Diencephalon (tissue), 1 donor: Measurements from ENCODE around the gene SALL2. TPM values are rescaled to one million over a fixed set of nuclear protein-coding genes. Genes with fewer than 3 reads are reported as not detected.

Experiments
- total RNA-seq: library from RNA; depleted of rRNA; stranded (reverse); fragments of >200 nt; gene quantifications from one replicate; pipeline ENCODE4 v1.2.3, GENCODE V29; 2014

SALL2 gene
- 30.4 TPM for total RNA-seq

GRCh38 chr14:21525962-21526671 lies at the start of gene SALL2:
SALL2 (minus strand) TSS chr14:21526346; CDS start chr14:21526127, 219 bp downstream.

GRCh38 chr14:21510735-21511657 lies 15.2 kb downstream of the SALL2 start, which contains the start of gene METTL3:
METTL3 (minus strand) TSS chr14:21511340; CDS start chr14:21511223, 117 bp downstream.

GRCh38 chr14:21476925-21477681 lies 49.0 kb downstream of the SALL2 start, which contains the start of the genes RAB2B and TOX4:
RAB2B (minus strand) TSS chr14:21476959; CDS start chr14:21476872, 87 bp downstream.
TOX4 (plus strand) TSS chr14:21477195; CDS start chr14:21477279, 84 bp downstream.

Other genes starting within 250 kb of the SALL2 start
- gene RPGRIP1, start 246.3 kb downstream of the SALL2 start, total RNA-seq, result 0.69 TPM
- gene SUPT16H, start 142.3 kb downstream of the SALL2 start, total RNA-seq, result 85.6 TPM
- gene CHD8, start 70.2 kb downstream of the SALL2 start, total RNA-seq, result 81.7 TPM
- gene RAB2B, start 49.4 kb downstream of the SALL2 start, total RNA-seq, result 43.8 TPM
- gene TOX4, start 49.2 kb downstream of the SALL2 start, total RNA-seq, result 38.1 TPM
- gene METTL3, start 15.0 kb downstream of the SALL2 start, total RNA-seq, result 71.3 TPM
- gene OR10G3, start 53.7 kb upstream of the SALL2 start, total RNA-seq, result not detected
- not detected for gene OR10G2, start 108.6 kb upstream of the SALL2 start, total RNA-seq
- not detected for gene OR4E2, start 127.5 kb upstream of the SALL2 start, total RNA-seq
- not detected for gene OR4E1, start 147.5 kb upstream of the SALL2 start, total RNA-seq